B cell (primary cell): ENCODE results near the gene SNTN. TPM values are rescaled to one million over a fixed set of nuclear protein-coding genes. Genes with fewer than 3 reads are reported as not detected.

Experiments used
- ATAC-seq: fragments of 200-7000 bp; cut with Tn5 transposase; one replicate; pipeline ENCODE4 v1.10.0; 2021; ENCODE audit warnings: low read depth, mild to moderate bottlenecking, moderate number of reproducible peaks, moderate library complexity
- CTCF ChIA-PET: fragments of 350-600 bp; sonication (Branson Sonifier 250); formaldehyde crosslinking; loops from one replicate; lab custom pipeline; 2021; ENCODE audit warnings: antibody characterized with exemption, inconsistent platforms; lab: Charles Lee
- POLR2A ChIA-PET: fragments of 350-600 bp; sonication (Branson Sonifier 250); formaldehyde crosslinking; loops from one replicate; lab custom pipeline; 2021; ENCODE audit warnings: antibody characterized with exemption; lab: Charles Lee
- DNase-seq: peaks from one replicate; pipeline ENCODE4 v3.0.0; 2013
- H2AFZ ChIP-seq: 2 replicates; pipeline ENCODE4 v1.6.1; 2012; ENCODE audit warnings: mild to moderate bottlenecking, low read depth, low read length; ENCODE audit not compliant: insufficient read depth, poor library complexity, severe bottlenecking
- H3K27ac ChIP-seq, 2 donors: 1 replicate in 1 of 2; 2 replicates in 1 of 2; pipeline ENCODE4 v1.5.1; 2012 to 2013; ENCODE audit warnings: low read length in 2 of 2, mild to moderate bottlenecking in 2 of 2, moderate library complexity in 1 of 2
- H3K27me3 ChIP-seq, 4 experiments: fragments of 200-600 bp in 1 of 4; sonication (generic) in 1 of 4; replicated peaks in 1 of 4; 1 replicate in 2 of 4; 2 replicates in 2 of 4; pipeline versions ENCODE4 v1.6.1 to v1.7.0; 2013 to 2016; ENCODE audit warnings: low read length in 3 of 4, mild to moderate bottlenecking in 2 of 4, mixed read lengths in 1 of 4, moderate library complexity in 1 of 4; ENCODE audit not compliant: insufficient read depth in 4 of 4, control insufficient read depth in 3 of 4; ENCODE audit errors: control extremely low read depth in 1 of 4
- H3K36me3 ChIP-seq, 2 experiments: replicated peaks in 1 of 2; 1 replicate in 1 of 2; 2 replicates in 1 of 2; pipeline versions ENCODE4 v1.6.1 to v1.7.1; 2013; ENCODE audit warnings: low read length in 1 of 2; ENCODE audit not compliant: insufficient read depth in 2 of 2, control insufficient read depth in 1 of 2; ENCODE audit errors: control extremely low read depth in 1 of 2, extremely low read depth in 1 of 2
- H3K4me1 ChIP-seq, 2 donors: fragments of 200-600 bp in 1 of 2; sonication (generic) in 1 of 2; 1 replicate in 1 of 2; 2 replicates in 1 of 2; pipeline versions ENCODE4 v1.5.1 to v1.6.1; 2013 to 2017; ENCODE audit warnings: low read length in 2 of 2; ENCODE audit not compliant: control insufficient read depth in 2 of 2, insufficient read depth in 2 of 2
- H3K4me2 ChIP-seq: replicated peaks from 2 replicates; pipeline ENCODE3; 2012; ENCODE audit warnings: mild to moderate bottlenecking, low read depth, low read length; ENCODE audit not compliant: poor library complexity, severe bottlenecking
- H3K4me3 ChIP-seq, 5 experiments: fragments of 200-600 bp in 1 of 5; sonication (generic) in 1 of 5; 1 replicate in 3 of 5; 2 replicates in 2 of 5; pipeline versions ENCODE4 v1.5.1 to v1.7.0; 2011 to 2016; ENCODE audit warnings: low read length in 4 of 5, mild to moderate bottlenecking in 4 of 5, low read depth in 2 of 5, control low read depth in 1 of 5, moderate library complexity in 1 of 5; ENCODE audit not compliant: insufficient read depth in 1 of 5; ENCODE audit errors: control extremely low read depth in 1 of 5, extremely low read depth in 1 of 5
- H3K79me2 ChIP-seq: fragments of 200-600 bp; sonication (generic); one replicate; pipeline ENCODE4 v1.6.0; 2016; ENCODE audit warnings: low read length; ENCODE audit not compliant: control insufficient read depth, insufficient read depth
- H3K9ac ChIP-seq: fragments of 200-600 bp; sonication (generic); 2 replicates; pipeline ENCODE4 v1.6.1; 2017; ENCODE audit warnings: mild to moderate bottlenecking, low read length, moderate library complexity
- H3K9me3 ChIP-seq, 3 donors: one replicate each; pipeline versions ENCODE4 v1.6.1 to v1.7.1; 2013; ENCODE audit warnings: low read length in 2 of 3; ENCODE audit not compliant: control insufficient read depth in 2 of 3, insufficient read depth in 1 of 3; ENCODE audit errors: control extremely low read depth in 1 of 3
- H4K20me1 ChIP-seq: 2 replicates; pipeline ENCODE4 v1.6.0; 2012; ENCODE audit warnings: mild to moderate bottlenecking, low read length; ENCODE audit not compliant: insufficient read depth, control insufficient read depth, poor library complexity, severe bottlenecking
- H3K27ac Mint-ChIP-seq: one replicate; pipeline ENCODE4 v1.8.0; 2021; ENCODE audit warnings: mixed read lengths
- H3K27me3 Mint-ChIP-seq: one replicate; pipeline ENCODE4 v1.8.0; 2021; ENCODE audit warnings: mixed read lengths
- H3K4me1 Mint-ChIP-seq: one replicate; pipeline ENCODE4 v1.8.0; 2021; ENCODE audit warnings: mixed read lengths
- H3K4me3 Mint-ChIP-seq: one replicate; pipeline ENCODE4 v1.8.0; 2021; ENCODE audit warnings: mixed read lengths
- H3K9me3 Mint-ChIP-seq: one replicate; pipeline ENCODE4 v1.8.0; 2022; ENCODE audit warnings: mixed read lengths; ENCODE audit not compliant: insufficient read depth
- CTCF ChIP-seq: fragments of 200-600 bp; IDR thresholded peaks from one replicate; pipeline ENCODE4 v1.8.0; 2022; ENCODE audit warnings: antibody characterized with exemption, mild to moderate bottlenecking
- EZH2 ChIP-seq: IDR thresholded peaks from 2 replicates; pipeline ENCODE4 v1.6.1; 2012; ENCODE audit warnings: borderline replicate concordance, low read depth, mild to moderate bottlenecking, moderate library complexity, low read length; ENCODE audit not compliant: insufficient read depth, poor library complexity, severe bottlenecking
- WGBS: methylation state at CpG from one replicate; pipeline ENCODE4 v1.1.5; 2013; ENCODE audit warnings: missing lambda C conversion rate; ENCODE audit not compliant: insufficient coverage; 5-methylcytosine and 5-hydroxymethylcytosine counted together
- intact Hi-C: fragments of 100-400 bp; cut with micrococcal nuclease; formaldehyde crosslinking; loops from one replicate; pipeline ENCODE4 v1.10.0; 2022
- polyA plus RNA-seq: library from polyadenylated mRNA; depleted of rRNA; stranded (reverse); fragments of >200 nt; gene quantifications from 2 replicates; pipeline ENCODE4 v1.2.3, GENCODE V29; 2012
- total RNA-seq, 2 donors: library from RNA; stranded (reverse); fragments of 120-200 nt in 1 of 2; gene quantifications; 1 replicate in 1 of 2; 2 replicates in 1 of 2; pipeline versions ENCODE4 v1.2.3 to v1.2.4, GENCODE V29; 2013 to 2022

Gene SNTN
- total and polyA plus RNA-seq, 2 donors (not counting 1 experiment from before 2014, with no cell fraction given): not detected

GRCh38 chr3:63661242-63661641, 8.8 kb downstream of the SNTN start:
- Mint-ChIP-seq H3K4me1 (no peaks in the 10 kb centered on the region), H3K4me3 (no peak overlapping the region), H3K27ac (no peak overlapping the region), H3K9me3 (no peaks in the 10 kb centered on the region), H3K27me3 (no peaks in the 10 kb centered on the region)
- no peaks in the 10 kb centered on the region for H3K79me2 ChIP-seq
- no peaks in the 10 kb centered on the region for H3K27me3 ChIP-seq
- no peaks in the 10 kb centered on the region for H3K36me3 ChIP-seq
- ATAC-seq (no peak), DNase-seq (no peak)
- intact Hi-C loops: no loop called here
- WGBS: no CpG with 5 or more reads among the region's 1 CpG
- H2AFZ ChIP-seq: no peak overlapping the region
- H3K4me1 ChIP-seq: no peaks in the 10 kb centered on the region
- no peak overlapping the region for H3K27ac ChIP-seq
- TF ChIP-seq CTCF: no peak
- TF ChIP-seq EZH2: no peak
- H3K4me3 ChIP-seq: no peak overlapping the region
- H3K4me2 ChIP-seq: no peak overlapping the region
- no peak overlapping the region for H3K9ac ChIP-seq
- H4K20me1 ChIP-seq: no peaks in the 10 kb centered on the region
- CTCF ChIA-PET: no interaction called here
- POLR2A ChIA-PET: no interaction called here
- H3K9me3 ChIP-seq: no peaks in the 10 kb centered on the region

- no peaks in the 10 kb centered on the region for H3K4me1 ChIP-seq
- POLR2A ChIA-PET: no interaction called here
- DNase-seq (no peak), ATAC-seq (no peak)
- no peak overlapping the region for H3K4me3 ChIP-seq
- no peak overlapping the region for H2AFZ ChIP-seq
- H3K27me3 ChIP-seq: no peaks in the 10 kb centered on the region
- Mint-ChIP-seq H3K27ac (no peak overlapping the region), H3K4me3 (no peak overlapping the region), H3K27me3 (no peaks in the 10 kb centered on the region), H3K4me1 (no peaks in the 10 kb centered on the region), H3K9me3 (no peaks in the 10 kb centered on the region)
- no peaks in the 10 kb centered on the region for H3K9me3 ChIP-seq
- H3K36me3 ChIP-seq: no peaks in the 10 kb centered on the region
- no peak overlapping the region for H3K9ac ChIP-seq
- intact Hi-C loops: no loop called here
- no peaks in the 10 kb centered on the region for H3K79me2 ChIP-seq
- H3K27ac ChIP-seq: no peak overlapping the region
- H4K20me1 ChIP-seq: no peaks in the 10 kb centered on the region
- 72% methylated on average over 3 of the region's 4 CpGs for WGBS
- CTCF ChIA-PET: no interaction called here
- no peak overlapping the region for H3K4me2 ChIP-seq
- no peak for TF ChIP-seq EZH2
Observed at GRCh38 chr3:63662011-63662410, 9.5 kb downstream of the SNTN start.
